NCI-H146 treated with DMSO at 0.1 percent for 48 hours (cell line): Measurements from ENCODE around the gene TBX22.
"Not testable (repeated sequence)": the region's sequence is repeated elsewhere in the genome, so short reads cannot be mapped to it uniquely, and the experiment has no call there.

Source experiments
- DNase-seq: peaks from one replicate; lab custom pipeline; 2025; ENCODE audit not compliant: unreplicated experiment; lab: John Stamatoyannopoulos, UW

The TBX22 gene, protein sequence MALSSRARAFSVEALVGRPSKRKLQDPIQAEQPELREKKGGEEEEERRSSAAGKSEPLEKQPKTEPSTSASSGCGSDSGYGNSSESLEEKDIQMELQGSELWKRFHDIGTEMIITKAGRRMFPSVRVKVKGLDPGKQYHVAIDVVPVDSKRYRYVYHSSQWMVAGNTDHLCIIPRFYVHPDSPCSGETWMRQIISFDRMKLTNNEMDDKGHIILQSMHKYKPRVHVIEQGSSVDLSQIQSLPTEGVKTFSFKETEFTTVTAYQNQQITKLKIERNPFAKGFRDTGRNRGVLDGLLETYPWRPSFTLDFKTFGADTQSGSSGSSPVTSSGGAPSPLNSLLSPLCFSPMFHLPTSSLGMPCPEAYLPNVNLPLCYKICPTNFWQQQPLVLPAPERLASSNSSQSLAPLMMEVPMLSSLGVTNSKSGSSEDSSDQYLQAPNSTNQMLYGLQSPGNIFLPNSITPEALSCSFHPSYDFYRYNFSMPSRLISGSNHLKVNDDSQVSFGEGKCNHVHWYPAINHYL

DNA sequence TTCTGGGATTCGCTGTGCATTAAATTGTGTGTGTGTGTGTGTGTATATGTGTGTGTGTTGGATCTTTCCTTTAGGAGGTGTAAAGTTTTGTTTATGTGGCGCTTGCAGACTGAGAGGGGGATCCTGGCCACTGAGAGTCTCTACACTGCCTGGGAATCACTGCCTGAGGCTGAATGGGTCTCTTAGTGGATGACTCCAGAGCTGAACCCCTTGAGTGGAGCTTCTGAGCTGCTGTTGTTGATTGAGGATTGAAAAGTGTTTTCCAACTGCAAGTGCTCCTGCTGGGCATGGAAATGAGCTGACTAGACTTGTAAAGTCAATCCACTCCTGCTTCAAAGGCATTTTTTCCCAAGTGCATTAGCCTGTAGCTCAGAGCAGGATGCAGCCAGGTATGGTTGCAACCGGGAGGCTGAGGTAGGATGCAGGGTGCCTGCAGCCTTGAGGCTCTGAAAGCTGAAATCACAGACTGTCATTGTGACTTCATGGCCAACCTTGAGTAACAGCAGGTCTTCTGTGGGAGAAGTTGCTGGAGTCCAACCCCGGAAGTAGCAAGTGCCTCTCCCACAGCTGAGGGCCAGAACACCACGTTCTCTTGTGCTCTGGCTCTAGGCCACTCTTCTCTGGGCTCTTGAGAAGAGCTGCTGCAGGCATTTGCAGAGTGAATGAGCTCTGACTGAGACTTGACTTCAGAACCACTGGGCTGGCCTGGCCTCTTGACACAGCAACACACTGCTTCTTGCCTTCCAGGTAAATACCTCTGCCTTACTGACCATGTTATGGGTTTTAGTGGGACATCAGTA lies at the start of gene TBX22:
TBX22 (plus strand) TSS at position 613 of the 800 bp plus-strand sequence. CDS start 7,517 bp downstream, outside the sequence.
- DNase-seq, result no peak

DNA sequence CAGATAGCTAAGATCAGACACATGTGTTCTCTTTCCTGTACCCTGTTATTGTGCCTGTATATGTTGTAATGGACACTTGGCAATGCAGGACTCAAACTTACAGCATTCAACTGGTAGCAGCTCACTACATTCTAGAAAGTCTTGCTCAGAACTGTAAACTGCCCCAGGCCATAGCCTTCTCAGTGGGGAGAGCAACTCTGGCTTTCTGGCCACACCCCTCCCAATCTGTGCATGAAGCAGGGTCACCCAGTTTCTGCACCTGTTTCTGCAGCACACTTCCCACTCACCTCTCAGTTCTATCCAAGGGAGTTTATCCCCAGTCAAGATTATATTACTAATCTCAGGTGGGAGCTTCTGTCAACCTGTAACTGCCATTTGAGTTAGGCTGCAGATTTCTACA lies 38.9 kb upstream of the TBX22 start:
- DNase-seq, result no peak

DNA sequence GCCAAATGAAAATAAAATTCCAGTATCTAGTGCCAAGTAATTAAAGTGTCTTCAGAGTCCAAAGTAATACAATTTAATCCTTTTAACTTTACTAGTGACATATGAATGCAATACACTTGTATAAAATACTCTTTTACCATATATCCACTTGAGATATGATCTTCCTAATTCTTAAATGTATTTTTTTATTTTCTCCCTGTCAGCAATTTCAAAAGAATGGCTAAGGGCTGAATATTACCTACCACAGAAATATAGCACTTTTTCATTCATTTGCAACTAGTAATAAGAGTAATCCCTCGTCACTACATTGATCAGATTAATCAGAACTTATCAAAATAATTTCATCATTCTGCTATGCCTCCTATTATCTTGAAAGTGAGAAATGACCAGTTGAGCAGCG lies 10.1 kb upstream of the TBX22 start:
- DNase-seq, result no peak

DNA sequence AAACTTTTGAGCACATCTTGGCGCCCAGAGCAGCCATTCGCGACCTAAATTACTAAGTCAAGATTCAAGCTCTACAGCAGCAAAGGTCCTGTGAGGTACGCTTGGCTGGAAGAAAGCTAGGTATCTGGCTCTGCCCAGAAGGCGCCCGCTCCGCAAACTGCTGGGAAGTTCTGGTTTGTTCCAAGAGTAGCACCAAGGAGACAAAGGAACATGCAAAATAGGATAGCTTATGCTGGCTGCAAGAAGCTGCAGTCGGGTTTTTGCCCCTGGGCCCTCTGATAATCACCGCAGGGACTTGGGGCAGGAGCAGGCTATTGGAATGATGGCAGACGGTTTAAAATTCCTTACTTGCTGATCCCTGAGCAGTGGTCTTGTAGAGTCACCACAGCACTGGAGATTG lies 3.0 kb upstream of the TBX22 start:
- DNase-seq, result no peak

DNA sequence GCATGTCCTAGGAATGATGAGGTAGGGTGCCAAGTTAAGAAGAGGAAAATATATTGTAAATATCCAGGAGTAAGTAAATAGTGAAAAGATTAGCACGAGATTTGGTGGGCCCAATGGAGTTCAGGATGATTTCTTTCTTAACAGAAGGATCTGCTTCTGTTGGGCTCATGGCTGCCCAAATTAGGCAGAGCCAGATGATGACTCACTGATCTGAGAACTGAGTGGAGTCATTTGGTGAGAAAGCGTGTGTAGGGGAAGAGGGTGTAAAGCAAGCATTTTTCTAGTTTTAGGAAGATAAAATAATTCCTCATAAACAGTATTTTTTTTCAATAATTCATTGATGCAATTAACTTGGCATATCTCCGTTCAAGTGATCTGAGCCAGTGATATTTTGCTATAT lies 1.6 kb downstream of the TBX22 start:
- no peak for DNase-seq

DNA sequence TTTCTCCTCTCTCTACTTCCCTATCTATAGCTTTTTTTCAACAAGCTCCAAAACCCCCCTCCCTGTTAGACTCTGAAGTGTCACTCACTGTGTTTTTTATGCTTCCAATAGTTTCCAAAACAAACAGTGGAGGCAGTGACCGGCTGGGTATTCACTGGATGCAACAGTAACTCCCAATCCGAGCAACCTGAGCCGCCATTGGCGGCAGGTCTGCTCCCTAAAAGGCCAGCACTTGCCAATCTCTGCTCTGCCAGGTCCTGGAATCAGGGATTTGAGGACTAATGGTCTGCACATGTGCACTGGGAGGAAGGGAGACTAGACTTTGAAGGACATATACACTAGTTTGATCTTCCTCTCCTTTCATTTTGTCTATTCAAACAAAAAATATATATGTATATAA lies 7.1 kb downstream of the TBX22 start:
- no peak for DNase-seq

DNA sequence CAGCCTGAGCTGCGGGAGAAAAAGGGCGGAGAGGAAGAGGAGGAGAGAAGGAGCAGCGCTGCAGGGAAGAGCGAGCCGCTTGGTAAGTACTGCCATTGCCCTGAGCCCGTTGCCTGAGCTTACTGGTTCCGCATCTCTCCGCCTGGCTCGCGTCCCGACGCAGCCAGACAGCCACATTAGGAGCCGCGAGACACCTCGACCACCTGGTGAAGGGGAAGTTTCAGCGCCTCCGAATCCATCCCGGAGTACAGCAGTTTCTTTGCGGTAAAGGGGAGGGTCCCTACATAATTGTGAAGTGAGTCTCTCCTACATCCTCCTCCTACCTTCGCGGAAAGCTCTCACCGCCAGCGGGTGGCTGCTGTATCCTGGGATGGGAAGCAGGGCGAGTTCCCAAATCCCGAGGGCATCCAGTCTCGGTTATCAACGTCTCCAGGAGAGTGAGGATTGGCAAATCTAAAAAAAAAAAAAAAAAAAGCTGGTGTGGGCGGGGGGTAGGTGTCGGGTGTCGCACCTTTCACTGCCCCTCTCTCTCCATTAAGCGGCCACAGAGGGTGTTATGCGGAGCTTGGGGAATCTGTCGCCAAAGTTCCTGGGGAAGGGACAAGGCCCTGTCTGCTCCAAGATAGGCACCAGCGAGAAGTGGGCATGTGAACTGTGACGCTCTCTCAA lies 7.9 kb downstream of the TBX22 start:
- no peak for DNase-seq

DNA sequence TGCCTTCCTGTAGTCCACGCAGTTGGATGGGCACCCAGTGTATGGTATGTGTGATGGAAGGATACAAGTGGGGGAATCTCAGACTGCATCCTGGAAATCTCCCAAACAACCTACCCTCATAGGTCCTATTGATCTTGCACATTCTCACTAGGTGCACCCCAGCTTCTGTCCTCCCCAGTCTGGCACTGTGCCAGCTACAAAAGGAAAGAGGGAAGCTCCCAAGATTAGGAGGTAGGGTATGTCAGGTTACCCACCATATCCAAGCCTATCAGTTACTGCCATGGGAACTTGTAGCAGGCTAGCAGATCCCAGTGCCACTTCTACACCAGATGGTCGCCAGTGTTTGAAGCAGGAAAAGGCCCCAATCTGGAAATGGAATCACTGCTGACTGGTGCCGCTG lies 11.6 kb downstream of the TBX22 start:
- DNase-seq, result no peak

DNA sequence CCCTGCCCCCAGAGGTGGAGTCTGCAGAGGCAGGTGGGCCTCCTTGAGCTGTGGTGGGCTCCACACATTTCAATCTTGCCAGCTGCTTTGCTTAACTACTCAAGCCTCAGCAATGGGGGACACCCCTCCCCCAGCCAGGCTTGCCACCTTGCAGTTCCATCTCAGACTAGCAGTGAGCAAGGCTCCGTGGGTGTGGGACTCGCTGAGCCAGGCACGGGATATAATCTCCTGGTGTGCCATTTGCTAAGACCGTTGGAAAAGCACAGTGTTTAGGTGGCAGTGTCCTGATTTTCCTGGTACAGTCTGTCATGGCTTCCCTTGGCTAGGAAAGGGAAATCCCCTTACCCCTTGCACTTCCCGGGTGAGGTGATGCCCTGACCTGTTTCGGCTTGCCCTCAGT lies 51.6 kb downstream of the TBX22 start:
- DNase-seq, result not testable (repeated sequence)

DNA sequence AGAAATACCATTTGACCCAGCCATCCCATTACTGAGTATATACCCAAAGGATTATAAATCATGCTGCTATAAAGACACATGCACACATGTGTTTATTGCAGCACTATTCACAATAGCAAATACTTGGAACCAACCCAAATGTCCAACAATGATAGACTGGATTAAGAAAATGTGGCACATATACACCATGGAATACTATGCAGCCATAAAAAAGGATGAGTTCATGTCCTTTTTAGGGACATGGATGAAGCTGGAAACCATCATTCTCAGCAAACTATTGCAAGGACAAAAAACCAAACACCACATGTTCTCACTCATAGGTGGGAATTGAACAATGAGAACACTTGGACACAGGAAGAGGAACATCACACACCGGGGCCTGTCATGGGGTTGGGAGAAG lies 61.1 kb downstream of the TBX22 start:
- DNase-seq, result not testable (repeated sequence)
